DMS153 treated with DMSO at 0.1 percent for 48 hours (cell line): ENCODE measurements around the gene RBM28.
"Not testable (repeated sequence)": the region's sequence is repeated elsewhere in the genome, so short reads cannot be mapped to it uniquely, and the experiment has no call there.

ENCODE experiments used
- DNase-seq: peaks from one replicate; lab custom pipeline; 2025; ENCODE audit not compliant: unreplicated experiment; lab: John Stamatoyannopoulos, UW

RBM28 gene

GRCh38 chr7:128298004-128298403, 45.7 kb downstream of the RBM28 start:
- not testable (repeated sequence) for DNase-seq

GRCh38 chr7:128287556-128287955, 56.2 kb downstream of the RBM28 start:
- no peak for DNase-seq

- DNase-seq: no peak
Observed at GRCh38 chr7:128284102-128284501, 59.6 kb downstream of the RBM28 start.

GRCh38 chr7:128281605-128282380, 61.9 kb downstream of the RBM28 start:
- no peak for DNase-seq

- DNase-seq: not testable (repeated sequence)
Observed at GRCh38 chr7:128280451-128280850, 63.3 kb downstream of the RBM28 start.

- DNase-seq: no peak
Observed at GRCh38 chr7:128279124-128279713, 64.5 kb downstream of the RBM28 start.

- DNase-seq: no peak
Observed at GRCh38 chr7:128278366-128278765, 65.3 kb downstream of the RBM28 start.

GRCh38 chr7:128275681-128276080, 68.0 kb downstream of the RBM28 start:
- no peak for DNase-seq

GRCh38 chr7:128274884-128275603, 68.7 kb downstream of the RBM28 start:
- DNase-seq: no peak

- no peak for DNase-seq
Observed at GRCh38 chr7:128274246-128274883, 69.3 kb downstream of the RBM28 start.

GRCh38 chr7:128271942-128272481, 71.7 kb downstream of the RBM28 start:
- no peak for DNase-seq

GRCh38 chr7:128271471-128271941, 72.2 kb downstream of the RBM28 start:
- DNase-seq: no peak

- DNase-seq: no peak
Observed at GRCh38 chr7:128270826-128271272, 72.9 kb downstream of the RBM28 start.

GRCh38 chr7:128268233-128268632, 75.5 kb downstream of the RBM28 start:
- DNase-seq: no peak

- DNase-seq: no peak
Observed at GRCh38 chr7:128267595-128267924, 76.1 kb downstream of the RBM28 start.

- DNase-seq: no peak
Observed at GRCh38 chr7:128266883-128267594, 76.7 kb downstream of the RBM28 start.

GRCh38 chr7:128266529-128266882, 77.2 kb downstream of the RBM28 start:
- no peak for DNase-seq

GRCh38 chr7:128265906-128266300, 77.8 kb downstream of the RBM28 start:
- DNase-seq: no peak

- DNase-seq: no peak
Observed at GRCh38 chr7:128265156-128265905, 78.4 kb downstream of the RBM28 start.

GRCh38 chr7:128264477-128264876, 79.2 kb downstream of the RBM28 start:
- DNase-seq: no peak
